HepG2 (cell line): Measurements from ENCODE around the gene NKD1. TPM values are rescaled to one million over a fixed set of nuclear protein-coding genes. Genes with fewer than 3 reads are reported as not detected.

Experiments
- AFF4 ChIP-seq: sonication (generic); formaldehyde crosslinking; IDR thresholded peaks from 2 replicates; pipeline ENCODE4 v1.4.0; 2020; ENCODE audit warnings: missing genetic modification reagents
- CEBPZ ChIP-seq: IDR thresholded peaks from 2 replicates; pipeline ENCODE4 v1.6.1; 2012; ENCODE audit warnings: low read length, improper control_type of control experiment
- CREM ChIP-seq, 2 experiments: sonication (generic) in 1 of 2; formaldehyde crosslinking in 1 of 2; IDR thresholded peaks; 2 replicates each; pipeline versions ENCODE4 v1.4.0 to v1.6.1; 2016 to 2020; ENCODE audit warnings: antibody characterized with exemption in 1 of 2, mild to moderate bottlenecking in 1 of 2, missing genetic modification reagents in 1 of 2
- FOXO4 ChIP-seq: sonication (generic); formaldehyde crosslinking; conservative IDR thresholded peaks from 2 replicates; pipeline ENCODE4 v1.8.1; 2023; ENCODE audit warnings: missing genetic modification reagents
- GTF3A ChIP-seq: sonication (generic); formaldehyde crosslinking; conservative IDR thresholded peaks from 2 replicates; pipeline ENCODE4 v1.4.0; 2020; ENCODE audit warnings: mild to moderate bottlenecking, missing genetic modification reagents
- NFE2L2 ChIP-seq: fragments of 150-350 bp; IDR thresholded peaks from 2 replicates; pipeline ENCODE4 v1.6.1; 2014; ENCODE audit warnings: low read length
- NKX3-1 ChIP-seq: sonication (generic); formaldehyde crosslinking; IDR thresholded peaks from 2 replicates; pipeline ENCODE4 v1.5.0; 2020; ENCODE audit warnings: missing genetic modification reagents
- PLRG1 ChIP-seq: fragments of 450-650 bp; conservative IDR thresholded peaks from 2 replicates; pipeline ENCODE4 v1.6.1; 2016
- SNAPC2 ChIP-seq: sonication (generic); formaldehyde crosslinking; IDR thresholded peaks from 2 replicates; pipeline ENCODE4 v1.8.1; 2022; ENCODE audit warnings: mild to moderate bottlenecking, missing genetic modification reagents
- TMF1 ChIP-seq: sonication (generic); formaldehyde crosslinking; IDR thresholded peaks from 2 replicates; pipeline ENCODE4 v1.8.1; 2022; ENCODE audit warnings: low read depth, missing genetic modification reagents
- WIZ ChIP-seq: sonication (generic); formaldehyde crosslinking; IDR thresholded peaks from 2 replicates; pipeline ENCODE4 v1.5.1; 2020; ENCODE audit warnings: mild to moderate bottlenecking, missing genetic modification reagents
- ZKSCAN5 ChIP-seq: sonication (generic); formaldehyde crosslinking; IDR thresholded peaks from 2 replicates; pipeline ENCODE4 v1.5.1; 2020; ENCODE audit warnings: mild to moderate bottlenecking, missing genetic modification reagents
- ZNF207 ChIP-seq: fragments of 450-650 bp; IDR thresholded peaks from 2 replicates; pipeline ENCODE4 v1.6.1; 2016; ENCODE audit warnings: antibody characterized with exemption, borderline replicate concordance
- ZNF280B ChIP-seq: sonication (generic); formaldehyde crosslinking; IDR thresholded peaks from 2 replicates; pipeline ENCODE4 v1.5.0; 2020; ENCODE audit warnings: missing genetic modification reagents, mild to moderate bottlenecking, borderline replicate concordance
- ZNF605 ChIP-seq: sonication (generic); formaldehyde crosslinking; IDR thresholded peaks from 2 replicates; pipeline ENCODE4 v1.8.0; 2022; ENCODE audit warnings: mild to moderate bottlenecking, missing genetic modification reagents
- ZNF629 ChIP-seq: sonication (generic); formaldehyde crosslinking; conservative IDR thresholded peaks from 2 replicates; pipeline ENCODE4 v1.5.0; 2020; ENCODE audit warnings: missing genetic modification reagents
- ZSCAN20 ChIP-seq: sonication (generic); formaldehyde crosslinking; IDR thresholded peaks from 2 replicates; pipeline ENCODE4 v1.4.0; 2020; ENCODE audit warnings: missing genetic modification reagents, mild to moderate bottlenecking, borderline replicate concordance
- ZSCAN29 ChIP-seq: sonication (generic); formaldehyde crosslinking; conservative IDR thresholded peaks from 2 replicates; pipeline ENCODE4 v1.4.0; 2020; ENCODE audit warnings: mild to moderate bottlenecking, missing genetic modification reagents
- ZZZ3 ChIP-seq: sonication (generic); formaldehyde crosslinking; IDR thresholded peaks from 2 replicates; pipeline ENCODE4 v1.4.0; 2020; ENCODE audit warnings: missing genetic modification reagents, mild to moderate bottlenecking, borderline replicate concordance
- polyA plus RNA-seq, 8 experiments: library from polyadenylated mRNA; depleted of rRNA in 3 of 8; stranded (reverse) in 7 of 8; unstranded in 1 of 8; fragments of >200 nt; fragmentation: Illumina TruSeq in 4 of 8; extraction: Trizol in 4 of 8; gene quantifications; 2 replicates each; pipeline versions ENCODE4 v1.2.1 to v1.2.3, GENCODE V29; 2011 to 2016; ENCODE audit warnings: low read depth in 4 of 8, missing spikeins in 1 of 8, mixed read lengths in 1 of 8; ENCODE audit not compliant: insufficient read depth in 1 of 8
- total RNA-seq, 5 experiments: library from RNA; depleted of rRNA; stranded (reverse); fragments of >200 nt; fragmentation: Illumina TruSeq; extraction: Trizol; gene quantifications; 2 replicates each; pipeline ENCODE4 v1.2.3, GENCODE V29; 2016; ENCODE audit warnings: low read depth in 1 of 5

The NKD1 gene
- total and polyA plus RNA-seq, 2 of the 13 experiments (the other 11 are each of a cell fraction or from before 2014, with no cell fraction given), result 70.4 to 121 TPM

- TF ChIP-seq AFF4 (CRISPR knock-in tag), result peak; percentile 94
- TF ChIP-seq PLRG1, result no peak
- peak; percentile 84 for TF ChIP-seq ZNF280B (CRISPR knock-in tag)
- no peak for TF ChIP-seq ZNF207
- no peak for TF ChIP-seq ZNF629 (CRISPR knock-in tag)
- TF ChIP-seq CEBPZ, result no peak
- peak; percentile 44; the same call in 1 of the 2 replicates for TF ChIP-seq ZSCAN20 (CRISPR knock-in tag)
- no peak for TF ChIP-seq WIZ (CRISPR knock-in tag)
- TF ChIP-seq NFE2L2, result no peak
- TF ChIP-seq SNAPC2, result peak; percentile 31; the same call in 1 of the 2 replicates
- TF ChIP-seq NKX3-1 (CRISPR knock-in tag), result peak; percentile 87; the same call in 1 of the 2 replicates
- 0 out of 2 replicates have a peak, but pooled peaks have one; percentile 33 for TF ChIP-seq TMF1
- peak; percentile 71 for TF ChIP-seq CREM (IDR thresholded peaks at IDR 0.05)
- no peak for TF ChIP-seq CREM (CRISPR knock-in tag; IDR thresholded peaks at IDR 0.05)
- 0 out of 2 replicates have a peak, but pooled peaks have one; percentile 56 for TF ChIP-seq ZSCAN29
- peak; percentile 37; the same call in 1 of the 2 replicates for TF ChIP-seq ZNF605 (CRISPR knock-in tag)
- no peak for TF ChIP-seq ZKSCAN5 (CRISPR knock-in tag)
- TF ChIP-seq FOXO4, result no peak
- TF ChIP-seq GTF3A (CRISPR knock-in tag), result no peak
- TF ChIP-seq ZZZ3, result no peak
These were observed 42.3 kb upstream of the NKD1 start (continued) for GRCh38 chr16:50505714-50506542.
